Stimulated activated naive CD4-positive, alpha-beta T cell treated with Interleukin-2 at 50 U/mL for 16 hours (primary cell): ENCODE results near the gene MYL2.
"Not testable (repeated sequence)": the region's sequence is repeated elsewhere in the genome, so short reads cannot be mapped to it uniquely, and the experiment has no call there.

Experiments
- DNase-seq: peaks from one replicate; lab custom pipeline; 2025; lab: John Stamatoyannopoulos, UW

MYL2 gene

GRCh38 chr12:110920324-110920910 is at the start of gene MYL2:
MYL2 (minus strand) TSS chr12:110920579; CDS start chr12:110920529, 50 bp downstream.
- no peak for DNase-seq

- DNase-seq: no peak
Observed at GRCh38 chr12:110966081-110966760, 45.8 kb upstream of the MYL2 start.

- DNase-seq: no peak
Observed at GRCh38 chr12:110965574-110965973, 45.2 kb upstream of the MYL2 start.

- no peak for DNase-seq
Observed at GRCh38 chr12:110960795-110961194, 40.4 kb upstream of the MYL2 start.

GRCh38 chr12:110957652-110958051 is 37.3 kb upstream of the MYL2 start:
- DNase-seq: no peak

GRCh38 chr12:110957159-110957558 is 36.8 kb upstream of the MYL2 start:
- no peak for DNase-seq

- DNase-seq: not testable (repeated sequence)
Observed at GRCh38 chr12:110950867-110951266, 30.5 kb upstream of the MYL2 start.

- not testable (repeated sequence) for DNase-seq
Observed at GRCh38 chr12:110950466-110950865, 30.1 kb upstream of the MYL2 start.

- DNase-seq: no peak
Observed at GRCh38 chr12:110948041-110948440, 27.7 kb upstream of the MYL2 start.

GRCh38 chr12:110943373-110943772 is 23.0 kb upstream of the MYL2 start:
- no peak for DNase-seq

GRCh38 chr12:110941391-110941790 is 21.0 kb upstream of the MYL2 start:
- no peak for DNase-seq

GRCh38 chr12:110940933-110941332 is 20.6 kb upstream of the MYL2 start:
- DNase-seq: no peak

GRCh38 chr12:110940296-110940695 is 19.9 kb upstream of the MYL2 start:
- no peak for DNase-seq

GRCh38 chr12:110937104-110937641 is 16.8 kb upstream of the MYL2 start:
- peak; percentile 26 for DNase-seq

- DNase-seq: no peak
Observed at GRCh38 chr12:110936367-110937103, 16.2 kb upstream of the MYL2 start.

- no peak for DNase-seq
Observed at GRCh38 chr12:110935588-110935987, 15.2 kb upstream of the MYL2 start.

GRCh38 chr12:110934093-110934852 is 13.9 kb upstream of the MYL2 start:
- no peak for DNase-seq

GRCh38 chr12:110933326-110933974 is 13.1 kb upstream of the MYL2 start:
- no peak for DNase-seq

- no peak for DNase-seq
Observed at GRCh38 chr12:110932046-110932445, 11.7 kb upstream of the MYL2 start.

- DNase-seq: no peak
Observed at GRCh38 chr12:110931315-110931728, 10.9 kb upstream of the MYL2 start.
